Esophagus squamous epithelium (tissue), 5 donors: ENCODE measurements around the gene ZNF407. TPM values are rescaled to one million over a fixed set of nuclear protein-coding genes. Genes with fewer than 3 reads are reported as not detected.

Source experiments
- DNase-seq: peaks from one replicate; lab custom pipeline; 2025; lab: John Stamatoyannopoulos, UW
- H3K27ac ChIP-seq, 4 donors: fragments of 200-600 bp; sonication (generic); one replicate each; pipeline ENCODE4 v1.5.1; 2016 to 2019; ENCODE audit warnings: mild to moderate bottlenecking in 1 of 4
- H3K27me3 ChIP-seq, 4 donors: fragments of 200-600 bp; sonication (generic); 1 replicate in 3 of 4; 2 replicates in 1 of 4; pipeline versions ENCODE4 v1.5.1 to v1.6.0; 2017 to 2021; ENCODE audit warnings: antibody characterized with exemption in 1 of 4
- H3K36me3 ChIP-seq, 3 donors: fragments of 200-600 bp; sonication (generic); one replicate each; pipeline ENCODE4 v1.5.1; 2016 to 2019
- H3K4me1 ChIP-seq, 3 donors: fragments of 200-600 bp; sonication (generic); one replicate each; pipeline ENCODE4 v1.5.1; 2017 to 2019
- H3K4me3 ChIP-seq, 4 donors: fragments of 200-600 bp; sonication (generic); 1 replicate in 3 of 4; 2 replicates in 1 of 4; pipeline ENCODE4 v1.5.1; 2016 to 2019; ENCODE audit warnings: mild to moderate bottlenecking in 2 of 4, moderate library complexity in 1 of 4
- H3K9me3 ChIP-seq, 3 donors: fragments of 200-600 bp; sonication (generic); one replicate each; pipeline ENCODE4 v1.5.1; 2016 to 2019
- CTCF ChIP-seq, 6 experiments: fragments of 450-650 bp in 4 of 6; fragments of 200-600 bp in 2 of 6; sonication (generic) in 2 of 6; IDR thresholded peaks; one replicate each; pipeline ENCODE4 v1.5.1; 2016 to 2019; ENCODE audit warnings: antibody characterized with exemption in 6 of 6, mild to moderate bottlenecking in 4 of 6, moderate library complexity in 4 of 6
- POLR2A ChIP-seq, 4 donors: fragments of 450-650 bp; IDR thresholded peaks; one replicate each; pipeline ENCODE4 v1.6.1; 2017; ENCODE audit warnings: antibody characterized with exemption in 4 of 4, mild to moderate bottlenecking in 4 of 4, moderate library complexity in 3 of 4
- WGBS, 2 donors: methylation state at CpG; one replicate each; pipeline ENCODE4 v1.1.5; 2018; 5-methylcytosine and 5-hydroxymethylcytosine counted together
- intact Hi-C: fragments of 100-400 bp; cut with DNase I; formaldehyde crosslinking; loops from one replicate; pipeline ENCODE4 v1.15.0; 2022
- total RNA-seq, 4 donors: library from RNA; depleted of rRNA; stranded (reverse); fragments of >200 nt; gene quantifications; one replicate each; pipeline ENCODE4 v1.1.0, GENCODE V29; 2016
- donor health status: DM: yes; HTN: yes; CAD: no.

ZNF407 gene
- total RNA-seq, 4 donors from 2014 or later, result 6.4 to 21.2 (median 13.1) TPM

- intact Hi-C loops, result no loop called here
- Histone ChIP-seq H3K4me1 (no peaks in the 10 kb centered on the region), H3K36me3 (peaks cover 0 to 48% (median 0%) of the 10 kb centered on the region in 3 donors), H3K27ac (no peak overlapping the region), H3K27me3 (no peaks in the 10 kb centered on the region), H3K9me3 (no peaks in the 10 kb centered on the region), H3K4me3 (no peak overlapping the region)
- no peak for DNase-seq
- TF ChIP-seq CTCF (IDR thresholded peaks at IDR 0.05) (no peak), POLR2A (IDR thresholded peaks at IDR 0.05) (no peak)
- 90 to 91% methylated on average over 13 of the region's 15 CpGs for WGBS, 2 donors
These were observed 37.7 kb downstream of the ZNF407 start for GRCh38 chr18:74635224-74635975.

- no peaks in the 10 kb centered on the region for H3K4me1 ChIP-seq
- H3K9me3 ChIP-seq, result no peaks in the 10 kb centered on the region
- peaks cover 0 to 35% (median 0%) of the 10 kb centered on the region in 3 donors for H3K36me3 ChIP-seq
- DNase-seq, result no peak
- H3K4me3 ChIP-seq, result no peak overlapping the region
- 86 to 92% methylated on average over 1 of the region's 1 CpG for WGBS, 2 donors
- H3K27me3 ChIP-seq, result no peaks in the 10 kb centered on the region
- TF ChIP-seq CTCF (IDR thresholded peaks at IDR 0.05) (no peak), POLR2A (IDR thresholded peaks at IDR 0.05) (no peak)
- H3K27ac ChIP-seq, result no peak overlapping the region
- intact Hi-C loops, result no loop called here
These were observed 39.4 kb downstream of the ZNF407 start for GRCh38 chr18:74637070-74637469.

- Histone ChIP-seq H3K9me3 (no peaks in the 10 kb centered on the region), H3K36me3 (peaks cover 0 to 24% (median 0%) of the 10 kb centered on the region in 3 donors), H3K4me3 (no peak overlapping the region), H3K4me1 (no peaks in the 10 kb centered on the region), H3K27me3 (no peaks in the 10 kb centered on the region), H3K27ac (no peak overlapping the region)
- TF ChIP-seq CTCF (IDR thresholded peaks at IDR 0.05) (no peak), POLR2A (IDR thresholded peaks at IDR 0.05) (no peak)
- WGBS, 2 donors, result 87 to 89% methylated on average over 3 of the region's 3 CpGs
- intact Hi-C loops, result no loop called here
- DNase-seq, result no peak
These were observed 40.5 kb downstream of the ZNF407 start for GRCh38 chr18:74638210-74638609.

GRCh38 chr18:74644713-74645112 lies 47.0 kb downstream of the ZNF407 start:
- no peaks in the 10 kb centered on the region for H3K9me3 ChIP-seq
- no peak for DNase-seq
- no peak overlapping the region for H3K4me3 ChIP-seq
- TF ChIP-seq CTCF (IDR thresholded peaks at IDR 0.05) (no peak), POLR2A (IDR thresholded peaks at IDR 0.05) (no peak)
- no peak overlapping the region for H3K27ac ChIP-seq
- intact Hi-C loops, result no loop called here
- peaks cover 0 to 9% (median 0%) of the 10 kb centered on the region in 3 donors for H3K36me3 ChIP-seq
- no peaks in the 10 kb centered on the region for H3K4me1 ChIP-seq
- H3K27me3 ChIP-seq, result no peaks in the 10 kb centered on the region

GRCh38 chr18:74645679-74646078 lies 48.0 kb downstream of the ZNF407 start:
- WGBS, 2 donors, result 59 to 65% methylated on average over 2 of the region's 2 CpGs
- Histone ChIP-seq H3K9me3 (no peaks in the 10 kb centered on the region), H3K36me3 (peaks cover 0 to 9% (median 0%) of the 10 kb centered on the region in 3 donors), H3K4me3 (no peak overlapping the region), H3K27me3 (no peaks in the 10 kb centered on the region), H3K27ac (no peak overlapping the region), H3K4me1 (no peaks in the 10 kb centered on the region)
- no peak for DNase-seq
- TF ChIP-seq POLR2A (IDR thresholded peaks at IDR 0.05), result no peak
- no peak for TF ChIP-seq CTCF (IDR thresholded peaks at IDR 0.05)
- intact Hi-C loops, result no loop called here
